ENCODE results near the gene TFPI.
A peak's percentile ranks its signal among the peaks of the same experiment; 100 is the strongest.

TFPI gene

DNA sequence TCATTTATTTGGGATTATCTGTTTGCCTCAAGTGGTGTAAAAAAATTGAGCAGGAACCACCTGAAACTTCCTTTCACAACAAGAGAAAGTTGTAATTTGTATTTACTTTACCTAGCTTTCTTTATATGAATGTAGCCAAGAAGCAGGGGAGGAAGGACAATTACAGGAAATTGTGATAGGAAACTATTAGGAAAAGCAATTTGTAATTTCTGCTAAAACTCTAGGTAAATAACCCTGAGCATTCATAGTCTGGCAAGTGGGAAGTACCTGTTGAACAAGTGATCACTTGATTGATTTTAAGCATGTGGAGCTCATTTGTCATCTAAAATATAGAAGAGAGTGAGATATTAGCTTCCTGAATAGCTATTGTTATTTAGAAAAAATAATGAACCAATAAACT lies 5.0 kb downstream of the TFPI start:
- DNase-seq (ENCODE audit: low read depth, low spot score): no peak
- H3K4me3 ChIP-seq: no peak overlapping the region
- H3K9ac ChIP-seq (ENCODE audit: insufficient read length): no peak overlapping the region
- no peak for TF ChIP-seq POLR2AphosphoS5 (IDR thresholded peaks at IDR 0.05; ENCODE audit: borderline replicate concordance, low read depth, low read length)
- no peak for TF ChIP-seq EZH2 (IDR thresholded peaks at IDR 0.05)
- no peak for TF ChIP-seq FOXP2 (optimal IDR thresholded peaks at IDR 0.05; ENCODE audit: control extremely low read depth, extremely low read length, insufficient read depth)
- H3K36me3 ChIP-seq (ENCODE audit: insufficient read depth, low read length): no peaks in the 10 kb centered on the region; the same call in 1 of the 2 replicates
- H3K9me3 ChIP-seq (ENCODE audit: low read depth, low read length): no peaks in the 10 kb centered on the region
- H3K27ac ChIP-seq: peak overlapping the region; percentile 16; the same call in 1 of the 2 replicates

DNA sequence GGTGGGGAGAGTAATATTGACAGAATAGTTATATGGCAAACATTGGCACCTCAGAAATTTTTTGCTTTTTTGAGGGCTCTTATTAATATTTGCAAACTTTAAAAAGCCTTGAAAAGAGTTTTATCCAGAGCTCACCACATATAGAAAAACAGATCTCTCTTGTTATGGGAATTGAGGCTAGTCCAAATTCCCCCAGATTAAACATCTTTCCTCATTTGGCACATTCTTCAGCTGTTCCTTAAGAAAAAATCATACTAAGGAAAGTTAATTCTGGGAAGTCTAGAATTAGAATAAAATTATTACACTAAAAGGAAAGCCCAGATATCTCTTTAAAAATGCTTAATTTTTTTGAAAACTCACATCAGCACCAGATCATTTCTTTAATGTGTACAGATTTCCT lies 5.6 kb downstream of the TFPI start:
- Histone ChIP-seq H3K9me3 (ENCODE audit: low read depth, low read length) (no peaks in the 10 kb centered on the region), H3K4me3 (no peak overlapping the region), H3K9ac (ENCODE audit: insufficient read length) (no peak overlapping the region), H3K27ac (peak overlapping the region; percentile 16; the same call in 1 of the 2 replicates), H3K36me3 (ENCODE audit: insufficient read depth, low read length) (no peaks in the 10 kb centered on the region; the same call in 1 of the 2 replicates)
- TF ChIP-seq EZH2 (IDR thresholded peaks at IDR 0.05) (no peak), POLR2AphosphoS5 (IDR thresholded peaks at IDR 0.05; ENCODE audit: borderline replicate concordance, low read depth, low read length) (no peak), FOXP2 (optimal IDR thresholded peaks at IDR 0.05; ENCODE audit: control extremely low read depth, extremely low read length, insufficient read depth) (no peak)
- DNase-seq (ENCODE audit: low read depth, low spot score): no peak

DNA sequence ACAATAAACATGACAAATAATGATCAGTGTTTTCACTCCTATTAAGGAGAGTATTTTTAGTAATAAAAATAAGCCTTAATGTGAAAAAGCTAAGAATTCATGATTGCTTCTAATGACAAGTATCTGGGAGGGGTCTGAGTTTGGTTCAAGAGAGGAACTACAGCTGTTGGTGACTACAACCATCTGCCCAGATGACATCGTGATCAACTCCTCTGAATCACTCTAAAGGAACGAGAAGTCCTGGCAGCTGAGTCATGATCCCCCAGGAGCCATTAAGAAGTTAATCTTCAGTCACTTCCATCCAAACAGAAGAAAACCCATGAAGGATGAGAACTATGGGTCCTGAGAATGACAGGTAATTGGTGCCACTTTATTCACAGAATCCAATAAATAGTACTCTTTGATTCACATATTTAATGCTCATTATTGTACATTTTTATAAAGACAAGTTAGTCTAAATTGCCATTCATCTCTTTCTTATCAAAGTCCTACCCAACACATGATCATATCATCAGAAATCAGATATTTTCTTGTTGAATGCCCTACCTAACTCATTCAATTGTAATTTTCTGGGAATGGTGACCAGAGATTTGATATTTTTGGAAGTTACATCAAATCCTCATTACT lies 6.8 kb downstream of the TFPI start:
- DNase-seq (ENCODE audit: low read depth, low spot score): no peak
- H3K9ac ChIP-seq (ENCODE audit: insufficient read length): no peak overlapping the region
- no peaks in the 10 kb centered on the region; the same call in 1 of the 2 replicates for H3K36me3 ChIP-seq (ENCODE audit: insufficient read depth, low read length)
- H3K9me3 ChIP-seq (ENCODE audit: low read depth, low read length): no peaks in the 10 kb centered on the region
- TF ChIP-seq FOXP2 (optimal IDR thresholded peaks at IDR 0.05; ENCODE audit: control extremely low read depth, extremely low read length, insufficient read depth) (no peak), POLR2AphosphoS5 (IDR thresholded peaks at IDR 0.05; ENCODE audit: borderline replicate concordance, low read depth, low read length) (no peak)
- no peak overlapping the region for H3K4me3 ChIP-seq
- H3K27ac ChIP-seq: peak overlapping the region; percentile 89; the same call in 1 of the 2 replicates

- Histone ChIP-seq H3K36me3 (ENCODE audit: insufficient read depth, low read length) (no peaks in the 10 kb centered on the region; the same call in 1 of the 2 replicates), H3K4me3 (no peak overlapping the region), H3K9me3 (ENCODE audit: low read depth, low read length) (no peaks in the 10 kb centered on the region), H3K27ac (peak overlapping the region; percentile 89), H3K9ac (ENCODE audit: insufficient read length) (no peak overlapping the region)
- TF ChIP-seq FOXP2 (optimal IDR thresholded peaks at IDR 0.05; ENCODE audit: control extremely low read depth, extremely low read length, insufficient read depth): no peak
- TF ChIP-seq EZH2 (IDR thresholded peaks at IDR 0.05): no peak
- no peak for TF ChIP-seq POLR2AphosphoS5 (IDR thresholded peaks at IDR 0.05; ENCODE audit: borderline replicate concordance, low read depth, low read length)
- DNase-seq (ENCODE audit: low read depth, low spot score): no peak
These were observed 7.4 kb downstream of the TFPI start for GRCh38 chr2:187546762-187547333.

- no peak for TF ChIP-seq EZH2 (IDR thresholded peaks at IDR 0.05)
- no peak for TF ChIP-seq FOXP2 (optimal IDR thresholded peaks at IDR 0.05; ENCODE audit: control extremely low read depth, extremely low read length, insufficient read depth)
- no peak for TF ChIP-seq POLR2AphosphoS5 (IDR thresholded peaks at IDR 0.05; ENCODE audit: borderline replicate concordance, low read depth, low read length)
- no peaks in the 10 kb centered on the region for H3K9me3 ChIP-seq (ENCODE audit: low read depth, low read length)
- H3K36me3 ChIP-seq (ENCODE audit: insufficient read depth, low read length): no peaks in the 10 kb centered on the region; the same call in 1 of the 2 replicates
- H3K27ac ChIP-seq: peak overlapping the region; percentile 89
- DNase-seq (ENCODE audit: low read depth, low spot score): no peak
- peak overlapping the region; percentile 46 for H3K9ac ChIP-seq (ENCODE audit: insufficient read length)
- H3K4me3 ChIP-seq: peak overlapping the region; percentile 67
These were observed 8.9 kb downstream of the TFPI start for GRCh38 chr2:187545238-187545751.

DNA sequence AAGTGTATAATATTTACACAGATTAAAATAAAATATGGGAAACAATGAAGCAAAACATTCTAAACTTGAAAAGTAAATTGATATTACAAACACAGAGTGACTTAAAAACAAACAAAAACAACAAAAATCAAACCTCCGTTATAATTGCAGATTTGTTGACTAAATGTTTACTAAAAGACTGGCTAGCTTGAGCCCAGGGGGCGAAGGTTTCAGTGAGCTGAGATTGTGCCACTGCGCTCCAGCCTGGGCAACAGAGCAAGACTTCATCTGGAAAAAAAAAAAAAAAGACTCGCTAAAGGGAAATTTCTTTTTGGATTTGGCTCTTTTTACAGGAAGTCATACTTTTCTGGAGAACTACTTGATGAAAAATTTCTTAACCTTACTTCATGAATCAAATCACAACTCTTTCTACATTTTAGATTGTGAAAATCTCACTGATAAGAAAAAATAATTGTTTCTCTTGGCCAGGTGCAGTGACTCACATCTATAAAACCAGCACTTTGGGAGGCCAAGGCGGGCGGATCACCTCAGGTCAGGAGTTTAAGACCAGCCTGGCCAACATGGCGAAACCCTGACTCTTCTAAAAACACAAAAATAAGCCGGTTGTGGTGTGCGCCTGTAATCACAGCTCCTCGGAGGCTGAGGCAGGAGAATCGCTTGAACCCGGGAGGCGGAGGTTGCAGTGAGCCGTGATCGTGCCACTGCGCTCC lies 9.7 kb downstream of the TFPI start:
- H3K4me3 ChIP-seq: peak overlapping the region; percentile 67
- peak overlapping the region; percentile 89 for H3K27ac ChIP-seq
- no peaks in the 10 kb centered on the region for H3K9me3 ChIP-seq (ENCODE audit: low read depth, low read length)
- DNase-seq (ENCODE audit: low read depth, low spot score): no peak
- H3K36me3 ChIP-seq (ENCODE audit: insufficient read depth, low read length): no peaks in the 10 kb centered on the region; the same call in 1 of the 2 replicates
- peak overlapping the region; percentile 46 for H3K9ac ChIP-seq (ENCODE audit: insufficient read length)
- TF ChIP-seq EZH2 (IDR thresholded peaks at IDR 0.05) (no peak), FOXP2 (optimal IDR thresholded peaks at IDR 0.05; ENCODE audit: control extremely low read depth, extremely low read length, insufficient read depth) (no peak), POLR2AphosphoS5 (IDR thresholded peaks at IDR 0.05; ENCODE audit: borderline replicate concordance, low read depth, low read length) (no peak)

DNA sequence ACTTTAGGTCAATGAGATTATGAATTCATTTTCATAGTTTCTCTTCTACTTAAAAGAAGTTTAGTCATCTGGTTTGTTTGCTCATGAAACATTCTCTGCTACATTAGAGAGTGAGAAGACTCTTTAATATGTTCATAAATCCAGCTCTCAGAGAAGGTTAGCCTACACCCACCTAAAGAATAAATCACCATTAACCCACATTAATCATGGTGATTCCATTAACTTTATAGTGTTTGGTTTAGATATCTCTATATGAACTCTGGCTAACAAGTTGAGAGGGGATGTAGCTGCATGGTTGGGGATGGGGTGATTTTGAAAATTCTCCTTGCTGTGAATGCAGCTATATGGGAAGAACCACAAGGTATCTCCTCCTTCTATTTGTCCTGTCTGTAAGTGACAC lies 10.7 kb downstream of the TFPI start:
- no peak for DNase-seq (ENCODE audit: low read depth, low spot score)
- peak overlapping the region; percentile 62; the same call in 1 of the 2 replicates for H3K27ac ChIP-seq
- no peaks in the 10 kb centered on the region; the same call in 1 of the 2 replicates for H3K36me3 ChIP-seq (ENCODE audit: insufficient read depth, low read length)
- TF ChIP-seq EZH2 (IDR thresholded peaks at IDR 0.05) (no peak), FOXP2 (optimal IDR thresholded peaks at IDR 0.05; ENCODE audit: control extremely low read depth, extremely low read length, insufficient read depth) (no peak), POLR2AphosphoS5 (IDR thresholded peaks at IDR 0.05; ENCODE audit: borderline replicate concordance, low read depth, low read length) (no peak)
- no peaks in the 10 kb centered on the region for H3K9me3 ChIP-seq (ENCODE audit: low read depth, low read length)
- H3K9ac ChIP-seq (ENCODE audit: insufficient read length): no peak overlapping the region
- H3K4me3 ChIP-seq: no peak overlapping the region

GRCh38 chr2:187542123-187542522 lies 12.1 kb downstream of the TFPI start:
- H3K27ac ChIP-seq: no peak overlapping the region; the same call in 1 of the 2 replicates
- TF ChIP-seq EZH2 (IDR thresholded peaks at IDR 0.05) (no peak), POLR2AphosphoS5 (IDR thresholded peaks at IDR 0.05; ENCODE audit: borderline replicate concordance, low read depth, low read length) (no peak), FOXP2 (optimal IDR thresholded peaks at IDR 0.05; ENCODE audit: control extremely low read depth, extremely low read length, insufficient read depth) (no peak)
- no peak overlapping the region for H3K4me3 ChIP-seq
- no peaks in the 10 kb centered on the region for H3K9me3 ChIP-seq (ENCODE audit: low read depth, low read length)
- H3K9ac ChIP-seq (ENCODE audit: insufficient read length): no peak overlapping the region
- no peaks in the 10 kb centered on the region; the same call in 1 of the 2 replicates for H3K36me3 ChIP-seq (ENCODE audit: insufficient read depth, low read length)
- DNase-seq (ENCODE audit: low read depth, low spot score): no peak
